ENCODE data around the gene B4GAT1. TPM values are rescaled to one million over a fixed set of nuclear protein-coding genes. Genes with fewer than 3 reads are reported as not detected.

Gene B4GAT1
- total and polyA plus RNA-seq, 2 of the 13 experiments (the other 11 are each of a cell fraction or from before 2014, with no cell fraction given): 40.4 to 109 TPM

DNA sequence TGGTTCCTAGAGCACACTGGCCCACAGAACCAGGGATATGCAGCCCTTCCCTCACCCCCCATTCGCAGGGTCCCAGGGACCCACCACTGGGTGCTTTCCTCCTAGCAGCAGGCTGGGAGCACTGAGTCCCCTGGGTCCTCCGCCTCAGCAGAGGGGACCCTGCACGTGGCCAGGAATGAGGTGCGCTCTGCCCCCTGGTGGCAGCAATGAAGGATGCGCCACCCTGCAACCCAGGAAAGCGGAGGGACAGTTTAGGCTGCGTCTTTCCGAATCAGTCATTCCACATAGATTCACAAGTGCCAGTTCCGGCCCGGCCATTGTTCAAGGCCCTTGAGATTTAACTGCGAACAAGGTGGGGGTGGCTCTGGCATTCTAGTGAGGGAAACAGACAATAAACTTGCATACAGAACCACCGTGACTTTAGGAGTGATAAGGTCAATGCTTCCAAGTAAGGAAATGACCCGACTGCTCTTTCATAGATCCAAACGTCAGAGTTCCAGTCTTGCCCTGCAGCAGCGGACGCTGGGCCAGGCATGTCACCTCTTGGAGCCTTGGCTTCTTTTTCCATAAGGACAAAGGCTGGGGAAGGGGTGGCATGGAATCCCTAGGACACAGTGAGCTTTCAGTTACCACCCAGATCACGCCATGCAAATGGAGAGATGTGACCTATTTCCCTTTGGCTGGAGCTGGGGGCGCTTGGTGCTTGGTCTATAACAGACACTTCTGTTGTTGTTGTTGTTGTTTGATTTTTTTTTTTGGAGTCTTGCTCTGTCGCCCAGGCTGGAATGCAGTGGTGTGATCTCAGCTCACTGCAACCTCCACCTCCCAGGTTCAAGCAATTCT is 18.9 kb downstream of the B4GAT1 start (continued):
- TF ChIP-seq, protein P1, sequence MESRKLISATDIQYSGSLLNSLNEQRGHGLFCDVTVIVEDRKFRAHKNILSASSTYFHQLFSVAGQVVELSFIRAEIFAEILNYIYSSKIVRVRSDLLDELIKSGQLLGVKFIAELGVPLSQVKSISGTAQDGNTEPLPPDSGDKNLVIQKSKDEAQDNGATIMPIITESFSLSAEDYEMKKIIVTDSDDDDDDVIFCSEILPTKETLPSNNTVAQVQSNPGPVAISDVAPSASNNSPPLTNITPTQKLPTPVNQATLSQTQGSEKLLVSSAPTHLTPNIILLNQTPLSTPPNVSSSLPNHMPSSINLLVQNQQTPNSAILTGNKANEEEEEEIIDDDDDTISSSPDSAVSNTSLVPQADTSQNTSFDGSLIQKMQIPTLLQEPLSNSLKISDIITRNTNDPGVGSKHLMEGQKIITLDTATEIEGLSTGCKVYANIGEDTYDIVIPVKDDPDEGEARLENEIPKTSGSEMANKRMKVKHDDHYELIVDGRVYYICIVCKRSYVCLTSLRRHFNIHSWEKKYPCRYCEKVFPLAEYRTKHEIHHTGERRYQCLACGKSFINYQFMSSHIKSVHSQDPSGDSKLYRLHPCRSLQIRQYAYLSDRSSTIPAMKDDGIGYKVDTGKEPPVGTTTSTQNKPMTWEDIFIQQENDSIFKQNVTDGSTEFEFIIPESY (CRISPR knock-in tag; IDR thresholded peaks at IDR 0.05): peak; percentile 68; the same call in 1 of the 2 replicates
- TF ChIP-seq TCF7 (IDR thresholded peaks at IDR 0.05; ENCODE audit: low read depth) (no peak), SPEN (CRISPR knock-in tag; IDR thresholded peaks at IDR 0.05; ENCODE audit: low read depth) (peak; percentile 78), NPAS2 (CRISPR knock-in tag; IDR thresholded peaks at IDR 0.05; ENCODE audit: borderline replicate concordance) (no peak), JUNB (CRISPR knock-in tag; IDR thresholded peaks at IDR 0.05; ENCODE audit: borderline replicate concordance) (no peak; the same call in 1 of the 2 replicates), ZSCAN25 (CRISPR knock-in tag; IDR thresholded peaks at IDR 0.05) (no peak; the same call in 1 of the 2 replicates), ZNF615 (CRISPR knock-in tag; IDR thresholded peaks at IDR 0.05; ENCODE audit: borderline replicate concordance) (peak; percentile 97; the same call in 1 of the 2 replicates), ESRRA (CRISPR knock-in tag; IDR thresholded peaks at IDR 0.05; ENCODE audit: low read depth) (peak; percentile 57; the same call in 1 of the 2 replicates), SNRNP70 (IDR thresholded peaks at IDR 0.05; ENCODE audit: low read depth, low read length) (no peak), CAMTA2 (CRISPR knock-in tag; IDR thresholded peaks at IDR 0.05; ENCODE audit: borderline replicate concordance) (no peak), SAP130 (CRISPR knock-in tag; IDR thresholded peaks at IDR 0.05; ENCODE audit: low read depth) (peak; percentile 85), NCOA1 (CRISPR knock-in tag; IDR thresholded peaks at IDR 0.05) (no peak)
- TF ChIP-seq, protein P2, sequence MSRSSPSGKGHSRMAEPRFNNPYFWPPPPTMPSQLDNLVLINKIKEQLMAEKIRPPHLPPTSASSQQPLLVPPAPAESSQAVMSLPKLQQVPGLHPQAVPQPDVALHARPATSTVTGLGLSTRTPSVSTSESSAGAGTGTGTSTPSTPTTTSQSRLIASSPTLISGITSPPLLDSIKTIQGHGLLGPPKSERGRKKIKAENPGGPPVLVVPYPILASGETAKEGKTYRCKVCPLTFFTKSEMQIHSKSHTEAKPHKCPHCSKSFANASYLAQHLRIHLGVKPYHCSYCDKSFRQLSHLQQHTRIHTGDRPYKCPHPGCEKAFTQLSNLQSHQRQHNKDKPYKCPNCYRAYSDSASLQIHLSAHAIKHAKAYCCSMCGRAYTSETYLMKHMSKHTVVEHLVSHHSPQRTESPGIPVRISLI (CRISPR knock-in tag; IDR thresholded peaks at IDR 0.05; ENCODE audit: borderline replicate concordance): peak; percentile 56; the same call in 1 of the 2 replicates
- TF ChIP-seq, protein P3, sequence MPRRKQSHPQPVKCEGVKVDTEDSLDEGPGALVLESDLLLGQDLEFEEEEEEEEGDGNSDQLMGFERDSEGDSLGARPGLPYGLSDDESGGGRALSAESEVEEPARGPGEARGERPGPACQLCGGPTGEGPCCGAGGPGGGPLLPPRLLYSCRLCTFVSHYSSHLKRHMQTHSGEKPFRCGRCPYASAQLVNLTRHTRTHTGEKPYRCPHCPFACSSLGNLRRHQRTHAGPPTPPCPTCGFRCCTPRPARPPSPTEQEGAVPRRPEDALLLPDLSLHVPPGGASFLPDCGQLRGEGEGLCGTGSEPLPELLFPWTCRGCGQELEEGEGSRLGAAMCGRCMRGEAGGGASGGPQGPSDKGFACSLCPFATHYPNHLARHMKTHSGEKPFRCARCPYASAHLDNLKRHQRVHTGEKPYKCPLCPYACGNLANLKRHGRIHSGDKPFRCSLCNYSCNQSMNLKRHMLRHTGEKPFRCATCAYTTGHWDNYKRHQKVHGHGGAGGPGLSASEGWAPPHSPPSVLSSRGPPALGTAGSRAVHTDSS (CRISPR knock-in tag; conservative IDR thresholded peaks at IDR 0.05): no peak
- TF ChIP-seq, protein P4, sequence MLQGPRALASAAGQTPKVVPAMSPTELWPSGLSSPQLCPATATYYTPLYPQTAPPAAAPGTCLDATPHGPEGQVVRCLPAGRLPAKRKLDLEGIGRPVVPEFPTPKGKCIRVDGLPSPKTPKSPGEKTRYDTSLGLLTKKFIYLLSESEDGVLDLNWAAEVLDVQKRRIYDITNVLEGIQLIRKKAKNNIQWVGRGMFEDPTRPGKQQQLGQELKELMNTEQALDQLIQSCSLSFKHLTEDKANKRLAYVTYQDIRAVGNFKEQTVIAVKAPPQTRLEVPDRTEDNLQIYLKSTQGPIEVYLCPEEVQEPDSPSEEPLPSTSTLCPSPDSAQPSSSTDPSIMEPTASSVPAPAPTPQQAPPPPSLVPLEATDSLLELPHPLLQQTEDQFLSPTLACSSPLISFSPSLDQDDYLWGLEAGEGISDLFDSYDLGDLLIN (CRISPR knock-in tag; IDR thresholded peaks at IDR 0.05; ENCODE audit: borderline replicate concordance): no peak
- TF ChIP-seq, protein P5, sequence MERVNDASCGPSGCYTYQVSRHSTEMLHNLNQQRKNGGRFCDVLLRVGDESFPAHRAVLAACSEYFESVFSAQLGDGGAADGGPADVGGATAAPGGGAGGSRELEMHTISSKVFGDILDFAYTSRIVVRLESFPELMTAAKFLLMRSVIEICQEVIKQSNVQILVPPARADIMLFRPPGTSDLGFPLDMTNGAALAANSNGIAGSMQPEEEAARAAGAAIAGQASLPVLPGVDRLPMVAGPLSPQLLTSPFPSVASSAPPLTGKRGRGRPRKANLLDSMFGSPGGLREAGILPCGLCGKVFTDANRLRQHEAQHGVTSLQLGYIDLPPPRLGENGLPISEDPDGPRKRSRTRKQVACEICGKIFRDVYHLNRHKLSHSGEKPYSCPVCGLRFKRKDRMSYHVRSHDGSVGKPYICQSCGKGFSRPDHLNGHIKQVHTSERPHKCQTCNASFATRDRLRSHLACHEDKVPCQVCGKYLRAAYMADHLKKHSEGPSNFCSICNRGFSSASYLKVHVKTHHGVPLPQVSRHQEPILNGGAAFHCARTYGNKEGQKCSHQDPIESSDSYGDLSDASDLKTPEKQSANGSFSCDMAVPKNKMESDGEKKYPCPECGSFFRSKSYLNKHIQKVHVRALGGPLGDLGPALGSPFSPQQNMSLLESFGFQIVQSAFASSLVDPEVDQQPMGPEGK (CRISPR knock-in tag; IDR thresholded peaks at IDR 0.05): peak; percentile 63
- TF ChIP-seq, protein P6, sequence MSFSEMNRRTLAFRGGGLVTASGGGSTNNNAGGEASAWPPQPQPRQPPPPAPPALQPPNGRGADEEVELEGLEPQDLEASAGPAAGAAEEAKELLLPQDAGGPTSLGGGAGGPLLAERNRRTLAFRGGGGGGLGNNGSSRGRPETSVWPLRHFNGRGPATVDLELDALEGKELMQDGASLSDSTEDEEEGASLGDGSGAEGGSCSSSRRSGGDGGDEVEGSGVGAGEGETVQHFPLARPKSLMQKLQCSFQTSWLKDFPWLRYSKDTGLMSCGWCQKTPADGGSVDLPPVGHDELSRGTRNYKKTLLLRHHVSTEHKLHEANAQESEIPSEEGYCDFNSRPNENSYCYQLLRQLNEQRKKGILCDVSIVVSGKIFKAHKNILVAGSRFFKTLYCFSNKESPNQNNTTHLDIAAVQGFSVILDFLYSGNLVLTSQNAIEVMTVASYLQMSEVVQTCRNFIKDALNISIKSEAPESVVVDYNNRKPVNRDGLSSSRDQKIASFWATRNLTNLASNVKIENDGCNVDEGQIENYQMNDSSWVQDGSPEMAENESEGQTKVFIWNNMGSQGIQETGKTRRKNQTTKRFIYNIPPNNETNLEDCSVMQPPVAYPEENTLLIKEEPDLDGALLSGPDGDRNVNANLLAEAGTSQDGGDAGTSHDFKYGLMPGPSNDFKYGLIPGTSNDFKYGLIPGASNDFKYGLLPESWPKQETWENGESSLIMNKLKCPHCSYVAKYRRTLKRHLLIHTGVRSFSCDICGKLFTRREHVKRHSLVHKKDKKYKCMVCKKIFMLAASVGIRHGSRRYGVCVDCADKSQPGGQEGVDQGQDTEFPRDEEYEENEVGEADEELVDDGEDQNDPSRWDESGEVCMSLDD (CRISPR knock-in tag; IDR thresholded peaks at IDR 0.05; ENCODE audit: borderline replicate concordance): no peak
